Transverse colon (tissue), 4 donors: Measurements from ENCODE around the gene MAP3K1. TPM values are rescaled to one million over a fixed set of nuclear protein-coding genes. Genes with fewer than 3 reads are reported as not detected.

ENCODE experiments used
- DNase-seq: peaks from one replicate; pipeline ENCODE4 v3.0.0-alpha.2; 2019
- H3K27ac ChIP-seq, 4 donors: fragments of 200-600 bp; sonication (generic); 2 replicates each; pipeline ENCODE4 v1.5.1; 2016 to 2018; ENCODE audit warnings: inconsistent platforms in 4 of 4
- H3K27me3 ChIP-seq: fragments of 200-600 bp; sonication (generic); 2 replicates; pipeline ENCODE4 v1.5.1; 2017; ENCODE audit warnings: inconsistent platforms
- H3K36me3 ChIP-seq, 4 donors: fragments of 200-600 bp; sonication (generic); 2 replicates each; pipeline ENCODE4 v1.5.1; 2017 to 2019; ENCODE audit warnings: inconsistent platforms in 4 of 4
- H3K4me1 ChIP-seq, 4 donors: fragments of 200-600 bp; sonication (generic); 2 replicates each; pipeline ENCODE4 v1.5.1; 2017 to 2020; ENCODE audit warnings: inconsistent platforms in 4 of 4
- H3K4me3 ChIP-seq, 4 donors: fragments of 200-600 bp; sonication (generic); 1 replicate in 1 of 4; 2 replicates in 3 of 4; pipeline versions ENCODE4 v1.5.1 to v1.6.1; 2017 to 2019; ENCODE audit warnings: inconsistent platforms in 4 of 4
- H3K9me3 ChIP-seq, 2 donors: fragments of 200-600 bp; sonication (generic); 2 replicates each; pipeline ENCODE4 v1.5.1; 2017 to 2019; ENCODE audit warnings: inconsistent platforms in 2 of 2
- CTCF ChIP-seq, 5 experiments: fragments of 200-600 bp in 3 of 5; fragments of 450-650 bp in 2 of 5; sonication (generic) in 3 of 5; IDR thresholded peaks; 1 replicate in 2 of 5; 2 replicates in 3 of 5; pipeline ENCODE4 v1.5.1; 2016 to 2017; ENCODE audit warnings: antibody characterized with exemption in 5 of 5, inconsistent platforms in 3 of 5, mild to moderate bottlenecking in 2 of 5, moderate library complexity in 1 of 5
- EP300 ChIP-seq: sonication (generic); formaldehyde crosslinking; IDR thresholded peaks from one replicate; pipeline ENCODE4 v1.6.1; 2017; ENCODE audit warnings: antibody characterized with exemption, low read depth
- POLR2A ChIP-seq: fragments of 450-650 bp; IDR thresholded peaks from one replicate; pipeline ENCODE4 v1.6.1; 2016; ENCODE audit warnings: antibody characterized with exemption, mild to moderate bottlenecking, moderate library complexity
- POLR2AphosphoS5 ChIP-seq, 3 donors: sonication (generic); formaldehyde crosslinking; IDR thresholded peaks; one replicate each; pipeline ENCODE4 v1.6.1; 2016; ENCODE audit warnings: antibody characterized with exemption in 3 of 3
- WGBS, 2 donors: methylation state at CpG; one replicate each; pipeline ENCODE4 v1.1.5; 2018; ENCODE audit warnings: low coverage in 1 of 2; 5-methylcytosine and 5-hydroxymethylcytosine counted together
- in situ Hi-C, 4 donors: fragments of 200-750 bp; cut with MboI; loops; one replicate each; pipeline versions ENCODE4 v1.15.0 to v1.15.1; 2017; ENCODE audit warnings: low sequenced_read_pairs in 3 of 4, low pct_ligation_motif_present in 1 of 4, low pct_unique_long_range_greater_than_20kb in 1 of 4
- intact Hi-C: fragments of 100-400 bp; cut with DNase I; formaldehyde crosslinking; loops from one replicate; pipeline ENCODE4 v1.15.1; 2023; ENCODE audit warnings: low total_unique reads
- total RNA-seq, 4 donors: library from RNA; depleted of rRNA; stranded (reverse); fragments of >200 nt; gene quantifications; one replicate each; pipeline ENCODE4 v1.1.0, GENCODE V29; 2016

The MAP3K1 gene
- total RNA-seq, 4 donors from 2014 or later: 8.6 to 17.3 (median 12.4) TPM

- H3K27me3 ChIP-seq: no peaks in the 10 kb centered on the region
- DNase-seq: no peak
- in situ Hi-C loops: loop anchor here in 1 of 4 donors (25.0 kb wide), 1 partner anchor 863 kb away; the partner anchor contains the start of gene IL6ST
- TF ChIP-seq POLR2A: no peak
- no peak for TF ChIP-seq CTCF (IDR thresholded peaks at IDR 0.05)
- TF ChIP-seq EP300: no peak
- no peaks in the 10 kb centered on the region for H3K36me3 ChIP-seq
- peaks cover 6 to 88% (median 26%) of the 10 kb centered on the region in 4 donors for H3K4me1 ChIP-seq
- no peaks in the 10 kb centered on the region for H3K9me3 ChIP-seq
- 91% methylated on average over 1 to 2 of the region's 2 CpGs for WGBS, 2 donors
- no peak overlapping the region for H3K4me3 ChIP-seq
- H3K27ac ChIP-seq: no peak overlapping the region
- intact Hi-C loops: no loop called here
Observed at GRCh38 chr5:56850423-56850822, 35.1 kb downstream of the MAP3K1 start.

- Histone ChIP-seq H3K27me3 (no peaks in the 10 kb centered on the region), H3K4me1 (peaks cover 6 to 89% (median 25%) of the 10 kb centered on the region in 4 donors), H3K9me3 (no peaks in the 10 kb centered on the region), H3K27ac (peak overlapping the region in 2 of 4 donors; percentile 17 to 27), H3K4me3 (no peak overlapping the region), H3K36me3 (no peaks in the 10 kb centered on the region)
- TF ChIP-seq EP300 (no peak), POLR2A (no peak), CTCF (IDR thresholded peaks at IDR 0.05) (no peak), POLR2AphosphoS5 (IDR thresholded peaks at IDR 0.05) (no peak)
- WGBS, 2 donors: 49 to 100% methylated on average over 1 to 6 of the region's 6 CpGs
- in situ Hi-C loops (loop anchor here in 1 of 4 donors (25.0 kb wide), 1 partner anchor 864 kb away; the partner anchor contains the start of gene IL6ST), intact Hi-C loops (no loop called here)
- DNase-seq: no peak
Observed at GRCh38 chr5:56851258-56851941, 36.1 kb downstream of the MAP3K1 start.

- Histone ChIP-seq H3K36me3 (peaks cover 0 to 3% (median 0%) of the 10 kb centered on the region in 4 donors), H3K4me3 (no peak overlapping the region), H3K27me3 (no peaks in the 10 kb centered on the region), H3K9me3 (no peaks in the 10 kb centered on the region), H3K27ac (peak overlapping the region in 2 of 4 donors; percentile 17 to 27), H3K4me1 (peaks cover 6 to 94% (median 27%) of the 10 kb centered on the region in 4 donors)
- in situ Hi-C loops: loop anchor here in 1 of 4 donors (25.0 kb wide), 1 partner anchor 865 kb away; the partner anchor contains the start of gene IL6ST
- intact Hi-C loops: no loop called here
- WGBS, 2 donors: 63 to 75% methylated on average over 3 of the region's 3 CpGs
- no peak for DNase-seq
- TF ChIP-seq POLR2A (no peak), CTCF (IDR thresholded peaks at IDR 0.05) (no peak), POLR2AphosphoS5 (IDR thresholded peaks at IDR 0.05) (no peak), EP300 (no peak)
Observed at GRCh38 chr5:56852228-56853000, 37.1 kb downstream of the MAP3K1 start.

- intact Hi-C loops (no loop called here), in situ Hi-C loops (loop anchor here in 1 of 4 donors (25.0 kb wide), 1 partner anchor 866 kb away; the partner anchor contains the start of gene IL6ST)
- H3K4me1 ChIP-seq: peaks cover 6 to 81% (median 25%) of the 10 kb centered on the region in 4 donors
- 74% methylated on average over 4 of the region's 4 CpGs for WGBS, 2 donors
- DNase-seq: no peak
- peaks cover 0 to 4% (median 0%) of the 10 kb centered on the region in 4 donors for H3K36me3 ChIP-seq
- no peak for TF ChIP-seq CTCF (IDR thresholded peaks at IDR 0.05)
- no peak for TF ChIP-seq EP300
- TF ChIP-seq POLR2A: no peak
- no peak for TF ChIP-seq POLR2AphosphoS5 (IDR thresholded peaks at IDR 0.05)
- no peak overlapping the region for H3K27ac ChIP-seq
- H3K4me3 ChIP-seq: no peak overlapping the region
- H3K27me3 ChIP-seq: no peaks in the 10 kb centered on the region
- no peaks in the 10 kb centered on the region for H3K9me3 ChIP-seq
Observed at GRCh38 chr5:56853698-56854097, 38.3 kb downstream of the MAP3K1 start.
